Ovary (tissue), 9 donors: ENCODE measurements around the gene ACAP3. TPM values are rescaled to one million over a fixed set of nuclear protein-coding genes. Genes with fewer than 3 reads are reported as not detected.

Experiments used
- DNase-seq, 5 donors: peaks; one replicate each; pipeline ENCODE4 v3.0.0-alpha.2; 2019 to 2020
- H3K27ac ChIP-seq, 2 donors: fragments of 200-600 bp; one replicate each; pipeline versions ENCODE4 v1.5.1 to v1.8.0; 2019 to 2022
- H3K27me3 ChIP-seq: fragments of 200-600 bp; one replicate; pipeline ENCODE4 v1.8.0; 2022
- H3K36me3 ChIP-seq: fragments of 200-600 bp; sonication (generic); one replicate; pipeline ENCODE4 v1.5.1; 2019
- H3K4me1 ChIP-seq: one replicate; pipeline ENCODE4 v1.8.1; 2013; ENCODE audit warnings: mild to moderate bottlenecking, moderate library complexity; ENCODE audit not compliant: insufficient read depth
- H3K4me3 ChIP-seq: fragments of 200-600 bp; sonication (generic); one replicate; pipeline ENCODE4 v1.5.1; 2017
- H3K9me3 ChIP-seq, 2 donors: fragments of 200-600 bp in 1 of 2; sonication (generic) in 1 of 2; one replicate each; pipeline versions ENCODE4 v1.5.1 to v1.8.1; 2013 to 2019; ENCODE audit warnings: mild to moderate bottlenecking in 1 of 2, moderate library complexity in 1 of 2
- EP300 ChIP-seq: sonication (generic); formaldehyde crosslinking; IDR thresholded peaks from one replicate; pipeline ENCODE4 v1.6.1; 2017; ENCODE audit warnings: antibody characterized with exemption
- POLR2A ChIP-seq: fragments of 450-650 bp; IDR thresholded peaks from one replicate; pipeline ENCODE4 v1.6.1; 2017; ENCODE audit warnings: antibody characterized with exemption, mild to moderate bottlenecking, moderate library complexity
- WGBS, 3 donors: extraction: QIAGEN DNeasy Blood & Tissue Kit in 1 of 3; methylation state at CpG; one replicate each; pipeline versions ENCODE4 v1.1.5 to v1.1.7; 2013 to 2017; 5-methylcytosine and 5-hydroxymethylcytosine counted together
- intact Hi-C, 4 donors: fragments of 100-400 bp; cut with DNase I; formaldehyde crosslinking; loops; one replicate each; pipeline versions ENCODE4 v1.11.0 to v1.15.1; 2022 to 2023
- polyA plus RNA-seq, 2 donors: library from polyadenylated mRNA; stranded (reverse); fragments of 200-250 nt in 1 of 2; fragments of 350-450 nt in 1 of 2; fragmentation: Illumina TruSeq in 1 of 2; extraction: RNeasy Lipid Tissue Mini Kit (QIAGEN cat#74804) in 1 of 2; gene quantifications; one replicate each; pipeline ENCODE4 v1.2.3, GENCODE V29; 2013 to 2014
- total RNA-seq, 7 donors: library from RNA; depleted of rRNA in 2 of 7; stranded (reverse); fragments of >200 nt in 2 of 7; fragmentation: NEBNext Ultra II Directional in 3 of 7; extraction: Animal tissue kit (Norgen Biotek cat#: 25700) in 3 of 7; gene quantifications; one replicate each; pipeline versions ENCODE4 v1.1.0 to v1.2.4, GENCODE V29; 2016 to 2023
- TF ChIP-seq, protein P1 (sequence below), 3 donors: fragments of 450-650 bp in 2 of 3; fragments of 200-600 bp in 1 of 3; IDR thresholded peaks; one replicate each; pipeline versions ENCODE4 v1.5.1 to v1.8.0; 2016 to 2022; ENCODE audit warnings: antibody characterized with exemption in 3 of 3, mild to moderate bottlenecking in 1 of 3
- donor health status: DM: no; HTN: no; CAD: no; lungs with moderate emphysema.
- donor health status: DM: no; HTN: no; CAD: no.
- donor health status: Bipolar disorder and iron deficiency.
- donor health status: DM: yes; HTN: yes; CAD: no.
- donor health status: DM: no; HTN: no; CAD: no.
- donor health status: DM: yes; HTN: yes; CAD: no.

The ACAP3 gene
- total and polyA plus RNA-seq, 9 donors = 3.5 to 62.4 (median 45.1) TPM

DNA sequence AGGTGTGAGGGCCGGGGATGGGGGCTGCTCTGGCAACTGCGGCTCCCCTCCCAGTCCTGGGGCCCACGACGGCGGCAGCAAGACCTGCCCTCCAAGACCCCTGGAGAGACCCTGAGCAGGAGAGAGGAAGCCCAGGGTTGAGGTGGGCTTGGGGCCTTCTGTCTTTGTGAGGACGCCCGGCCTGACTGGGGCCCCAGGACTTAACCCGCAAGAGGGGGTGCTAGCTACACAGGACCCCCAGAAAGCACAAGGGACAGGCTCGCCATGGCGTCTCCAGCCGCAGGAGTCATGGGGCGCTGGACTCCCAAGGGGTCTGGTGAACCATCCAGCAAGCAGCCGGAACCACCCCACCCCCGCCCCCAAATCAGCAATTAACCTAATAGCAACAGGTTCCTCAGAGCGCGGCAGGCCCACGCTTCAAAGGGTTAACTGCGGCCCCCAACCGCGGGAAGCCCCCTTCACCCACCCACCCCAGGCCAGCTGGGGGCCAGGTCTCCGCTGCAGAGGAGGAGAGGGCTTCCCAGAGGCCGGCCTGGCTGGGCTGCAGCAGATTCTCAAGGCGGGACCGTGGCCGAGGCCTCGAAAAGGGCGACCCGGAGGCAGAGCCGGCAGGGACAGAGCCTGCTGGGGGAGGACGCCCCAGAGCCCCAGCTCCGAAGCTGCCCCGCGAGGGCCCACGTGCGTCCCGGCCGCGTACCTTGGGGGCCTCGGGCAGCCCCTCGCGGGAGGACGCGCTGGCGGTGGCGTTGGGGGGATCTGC, 61.7 kb downstream of the ACAP3 start:
- WGBS, 3 donors = 29 to 64% (median 30%) methylated on average over 13 to 45 of the region's 45 CpGs
- intact Hi-C loops = loop anchor here in 1 of 4 donors (5.0 kb wide), 1 partner anchor 409 kb away; no protein-coding TSS in a partner anchor
- TF ChIP-seq POLR2A = no peak
- TF ChIP-seq, protein P1, sequence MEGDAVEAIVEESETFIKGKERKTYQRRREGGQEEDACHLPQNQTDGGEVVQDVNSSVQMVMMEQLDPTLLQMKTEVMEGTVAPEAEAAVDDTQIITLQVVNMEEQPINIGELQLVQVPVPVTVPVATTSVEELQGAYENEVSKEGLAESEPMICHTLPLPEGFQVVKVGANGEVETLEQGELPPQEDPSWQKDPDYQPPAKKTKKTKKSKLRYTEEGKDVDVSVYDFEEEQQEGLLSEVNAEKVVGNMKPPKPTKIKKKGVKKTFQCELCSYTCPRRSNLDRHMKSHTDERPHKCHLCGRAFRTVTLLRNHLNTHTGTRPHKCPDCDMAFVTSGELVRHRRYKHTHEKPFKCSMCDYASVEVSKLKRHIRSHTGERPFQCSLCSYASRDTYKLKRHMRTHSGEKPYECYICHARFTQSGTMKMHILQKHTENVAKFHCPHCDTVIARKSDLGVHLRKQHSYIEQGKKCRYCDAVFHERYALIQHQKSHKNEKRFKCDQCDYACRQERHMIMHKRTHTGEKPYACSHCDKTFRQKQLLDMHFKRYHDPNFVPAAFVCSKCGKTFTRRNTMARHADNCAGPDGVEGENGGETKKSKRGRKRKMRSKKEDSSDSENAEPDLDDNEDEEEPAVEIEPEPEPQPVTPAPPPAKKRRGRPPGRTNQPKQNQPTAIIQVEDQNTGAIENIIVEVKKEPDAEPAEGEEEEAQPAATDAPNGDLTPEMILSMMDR (IDR thresholded peaks at IDR 0.05) = no peak
- TF ChIP-seq EP300 = no peak
- H3K36me3 ChIP-seq = no peaks in the 10 kb centered on the region
- H3K27ac ChIP-seq = no peak overlapping the region
- no peak overlapping the region for H3K4me3 ChIP-seq
- H3K4me1 ChIP-seq = no peaks in the 10 kb centered on the region
- no peak for DNase-seq
- no peaks in the 10 kb centered on the region for H3K9me3 ChIP-seq
- H3K27me3 ChIP-seq = peaks cover 6% of the 10 kb centered on the region

DNA sequence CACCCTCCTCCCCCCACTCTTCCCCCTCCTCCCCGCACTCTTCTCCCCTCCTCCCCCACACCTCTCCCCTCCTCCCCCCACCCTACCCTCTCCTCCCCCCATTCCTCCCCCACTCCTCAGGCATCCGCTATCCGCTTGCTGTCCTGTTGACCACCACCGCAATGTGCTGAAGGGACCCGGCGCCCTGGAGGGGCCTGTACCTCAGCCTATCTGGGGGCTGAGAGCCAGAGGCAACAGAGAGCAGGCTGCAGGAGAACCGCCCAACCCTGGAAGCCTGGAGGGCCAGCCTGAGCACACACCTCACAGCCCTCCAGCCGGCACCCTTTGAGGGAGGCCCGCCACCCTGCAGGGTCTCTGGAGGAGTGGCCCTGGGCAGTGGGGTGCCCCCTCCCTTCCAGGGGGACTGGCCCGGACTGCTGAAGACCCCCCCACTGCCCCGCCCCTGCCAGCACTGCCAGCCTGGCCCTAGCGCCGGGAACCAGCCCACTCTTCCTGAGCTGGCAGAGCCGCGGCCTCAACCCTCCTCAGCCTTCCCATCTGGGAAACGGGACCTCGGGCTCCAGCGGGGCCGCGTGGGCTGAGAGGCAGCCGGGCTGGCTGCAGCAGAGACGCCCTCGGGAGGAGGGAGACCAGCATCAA, 62.4 kb downstream of the ACAP3 start:
- TF ChIP-seq POLR2A = no peak
- TF ChIP-seq, protein P1 (IDR thresholded peaks at IDR 0.05) = no peak
- TF ChIP-seq EP300 = no peak
- no peaks in the 10 kb centered on the region for H3K4me1 ChIP-seq
- H3K36me3 ChIP-seq = no peaks in the 10 kb centered on the region
- no peak for DNase-seq
- intact Hi-C loops = loop anchor here in 1 of 4 donors (5.0 kb wide), 1 partner anchor 408 kb away; no protein-coding TSS in a partner anchor
- no peaks in the 10 kb centered on the region for H3K9me3 ChIP-seq
- no peak overlapping the region for H3K27ac ChIP-seq
- WGBS, 3 donors = 48 to 56% (median 56%) methylated on average over 11 to 22 of the region's 23 CpGs
- no peak overlapping the region for H3K4me3 ChIP-seq
- H3K27me3 ChIP-seq = peaks cover 6% of the 10 kb centered on the region

DNA sequence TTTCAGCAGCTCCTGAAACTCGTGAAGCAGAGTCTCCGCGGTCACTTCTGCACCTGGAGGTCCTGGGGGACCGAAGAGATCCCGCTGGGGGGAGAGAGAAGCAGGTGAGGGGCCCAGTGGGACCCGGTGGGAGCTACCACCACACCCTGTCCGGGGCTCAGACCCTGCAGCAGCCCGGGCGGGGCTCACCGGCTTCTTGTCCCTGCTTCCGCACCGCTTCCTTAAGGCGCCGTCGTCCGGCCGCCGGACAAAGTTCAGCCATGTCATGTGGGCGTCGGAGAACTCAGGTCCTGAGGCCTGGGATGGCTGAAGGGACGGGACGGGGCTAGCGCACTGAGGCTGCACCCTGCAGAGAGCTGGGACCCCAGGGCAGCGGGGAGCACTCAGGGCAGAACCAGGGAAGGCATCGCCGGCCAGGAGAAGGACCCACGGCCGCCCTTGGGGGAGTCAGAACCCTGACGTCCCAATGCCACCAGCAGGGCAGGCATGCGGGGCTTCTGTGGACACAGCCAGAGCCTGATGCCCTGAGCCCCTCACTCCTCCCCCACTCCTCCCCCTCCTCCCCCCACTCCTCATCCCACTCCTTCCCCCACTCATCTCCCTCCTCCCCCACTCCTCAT, 63.4 kb downstream of the ACAP3 start:
- 64 to 71% (median 69%) methylated on average over 30 of the region's 30 CpGs for WGBS, 3 donors
- peaks cover 8% of the 10 kb centered on the region for H3K27me3 ChIP-seq
- no peak overlapping the region for H3K27ac ChIP-seq
- intact Hi-C loops = no loop called here
- TF ChIP-seq, protein P1 (IDR thresholded peaks at IDR 0.05) = no peak
- TF ChIP-seq POLR2A (no peak), EP300 (no peak)
- H3K4me1 ChIP-seq = no peaks in the 10 kb centered on the region
- H3K36me3 ChIP-seq = no peaks in the 10 kb centered on the region
- no peak overlapping the region for H3K4me3 ChIP-seq
- DNase-seq = no peak
- no peaks in the 10 kb centered on the region for H3K9me3 ChIP-seq

DNA sequence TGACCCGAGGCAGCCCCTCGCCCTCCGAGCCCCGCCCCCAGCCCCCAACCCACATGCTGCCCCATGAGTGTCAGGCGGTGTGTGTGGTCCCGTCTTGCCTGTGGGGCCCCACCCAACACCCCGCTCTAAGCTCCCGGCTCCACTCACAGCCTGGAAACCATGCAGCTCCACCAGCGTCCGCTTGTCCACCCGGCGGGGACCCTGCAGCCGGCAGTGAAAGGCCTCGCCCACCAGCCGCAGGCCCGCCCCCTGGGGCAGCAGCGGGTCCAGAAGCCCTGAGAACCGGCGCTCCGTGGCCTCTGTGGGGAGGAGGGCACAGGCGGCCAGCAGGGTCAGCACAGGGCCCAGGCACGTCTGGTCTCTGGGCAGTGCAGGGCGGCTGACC, 63.9 kb downstream of the ACAP3 start:
- 40 to 70% (median 60%) methylated on average over 21 to 23 of the region's 23 CpGs for WGBS, 3 donors
- intact Hi-C loops = no loop called here
- H3K4me1 ChIP-seq = no peaks in the 10 kb centered on the region
- H3K27me3 ChIP-seq = peaks cover 10% of the 10 kb centered on the region
- TF ChIP-seq POLR2A = no peak
- TF ChIP-seq, protein P1 (IDR thresholded peaks at IDR 0.05) = no peak
- TF ChIP-seq EP300 = no peak
- H3K4me3 ChIP-seq = no peak overlapping the region
- H3K9me3 ChIP-seq = no peaks in the 10 kb centered on the region
- DNase-seq = no peak
- H3K36me3 ChIP-seq = no peaks in the 10 kb centered on the region
- H3K27ac ChIP-seq = no peak overlapping the region
